Skin of body (tissue), 2 donors: ENCODE data around the gene ABCF2. TPM values are rescaled to one million over a fixed set of nuclear protein-coding genes. Genes with fewer than 3 reads are reported as not detected.
A peak's percentile ranks its signal among the peaks of the same experiment; 100 is the strongest.

Source experiments
- DNase-seq: peaks from one replicate; lab custom pipeline; 2025; lab: John Stamatoyannopoulos, UW
- total RNA-seq: library from RNA; depleted of rRNA; stranded (reverse); fragments of >200 nt; gene quantifications from one replicate; pipeline ENCODE4 v1.2.3, GENCODE V29; 2014

ABCF2 gene
- total RNA-seq, 1 donor from 2014 or later = 16.7 TPM

DNA sequence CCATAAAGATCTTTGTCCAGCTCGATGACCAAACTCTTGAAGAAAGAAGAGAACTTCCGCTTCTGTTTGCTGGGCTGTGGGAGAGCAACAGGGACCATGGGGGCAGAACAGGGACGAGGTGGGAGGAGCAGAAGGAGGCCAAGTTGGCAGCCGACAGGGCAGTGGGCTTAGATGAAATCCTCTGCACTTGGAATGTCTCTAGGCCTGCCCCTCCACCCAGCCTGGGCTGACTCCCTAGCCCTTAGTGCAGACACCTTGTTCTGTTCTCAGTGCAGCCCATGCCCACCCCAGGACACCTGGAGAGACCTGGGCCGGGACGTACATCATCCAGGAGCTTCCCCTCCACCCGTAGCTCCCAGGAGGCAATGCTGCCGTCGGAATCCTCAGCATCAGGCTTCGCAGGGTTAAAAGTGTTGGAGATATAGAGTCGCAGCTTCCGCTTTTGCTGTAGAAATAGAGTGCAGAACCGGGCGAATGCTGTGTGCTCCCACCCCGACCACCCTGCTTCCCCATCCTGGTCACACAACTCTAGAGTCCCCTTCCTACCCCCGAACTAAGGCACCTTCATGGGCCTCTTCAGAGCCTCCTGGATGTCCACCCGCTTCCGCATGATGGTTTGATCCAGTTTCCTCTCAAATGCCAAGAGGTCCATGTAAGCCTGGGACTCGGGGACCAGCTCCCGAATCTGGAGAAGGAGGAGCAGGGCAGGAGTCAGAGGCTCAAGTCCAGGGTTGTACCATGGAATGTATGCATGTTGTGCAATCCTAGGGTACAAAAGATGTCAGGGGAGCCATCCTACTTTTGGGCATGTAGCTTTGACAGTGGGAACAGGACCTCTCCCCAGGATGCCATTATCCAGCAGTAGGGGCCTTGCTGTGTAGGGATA, 15.4 kb upstream of the ABCF2 start:
- no peak for DNase-seq

DNA sequence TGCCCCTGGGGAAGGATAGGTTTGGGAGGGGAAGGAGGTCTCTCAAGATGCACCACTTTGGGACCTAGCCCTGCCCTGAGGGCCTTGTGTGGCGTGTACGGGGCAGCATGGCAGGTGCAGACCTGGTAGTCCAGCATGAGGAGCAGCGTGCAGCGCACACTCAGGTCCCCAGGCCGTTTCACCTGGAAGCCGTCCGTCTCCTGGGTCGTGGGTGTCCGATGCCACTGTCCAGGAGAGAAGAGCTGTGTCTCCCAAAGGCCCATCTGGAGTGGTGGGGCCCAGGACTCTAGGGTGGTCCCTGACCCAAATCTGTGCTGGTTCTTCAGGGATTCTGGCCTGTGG, 14.7 kb upstream of the ABCF2 start:
- no peak for DNase-seq

DNA sequence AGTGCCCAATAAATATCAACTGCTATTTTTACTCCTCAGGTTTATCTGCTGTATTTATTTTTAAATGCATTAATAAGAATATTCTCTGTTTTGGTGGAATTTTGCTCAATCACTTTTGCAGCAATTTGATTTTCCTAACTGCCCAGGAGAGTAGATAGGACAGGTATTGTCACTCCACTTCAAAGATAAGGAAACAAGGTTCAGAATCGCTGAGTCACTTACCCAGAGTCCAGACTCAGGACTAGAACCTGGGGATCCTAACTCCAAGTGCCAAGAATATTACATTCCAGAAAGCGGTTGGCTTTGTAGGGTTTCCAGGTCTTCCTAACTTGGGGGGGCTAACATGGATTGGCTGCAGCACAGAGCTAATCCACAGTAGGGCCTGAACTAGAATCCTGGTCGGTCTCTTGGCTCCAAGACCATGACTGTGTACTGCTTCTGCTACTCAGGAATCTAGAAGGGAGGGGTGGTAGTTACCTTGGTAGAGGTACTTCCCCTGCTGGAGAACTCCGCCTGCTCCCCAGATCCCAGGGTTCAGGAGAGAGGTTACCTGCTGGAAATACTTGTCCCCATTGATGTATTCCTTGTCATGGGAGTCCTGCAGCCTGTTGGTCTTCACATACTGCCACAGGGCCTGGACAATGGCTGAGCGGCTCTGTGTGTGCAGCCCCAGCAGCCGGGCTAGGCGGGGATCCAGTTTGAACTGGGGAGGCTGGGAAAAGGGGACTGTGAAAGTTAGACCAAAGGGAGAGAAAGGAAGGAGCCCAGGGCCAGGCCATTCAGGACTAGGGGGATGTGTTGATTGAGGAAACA, 14.1 kb upstream of the ABCF2 start:
- DNase-seq = no peak

DNA sequence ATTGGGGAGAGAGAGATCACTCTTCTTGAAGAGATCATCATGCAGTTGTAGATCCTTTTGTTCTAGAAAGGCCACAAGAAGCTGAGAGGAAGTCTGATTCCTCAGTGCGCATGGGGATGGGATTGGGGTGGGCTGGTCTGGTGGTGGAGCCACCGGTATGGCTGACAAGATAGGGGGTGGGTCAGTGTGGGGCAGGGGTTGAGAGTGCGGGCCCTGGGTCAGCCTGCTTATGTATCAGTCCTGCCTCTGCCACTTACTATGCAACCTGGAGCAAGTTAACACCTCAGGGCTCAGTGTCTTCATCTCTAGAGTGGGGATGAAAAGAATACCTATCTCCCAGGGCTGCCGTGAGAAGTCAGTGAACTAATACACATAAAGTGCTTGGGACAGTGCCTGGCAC, 13.5 kb upstream of the ABCF2 start:
- no peak for DNase-seq

DNA sequence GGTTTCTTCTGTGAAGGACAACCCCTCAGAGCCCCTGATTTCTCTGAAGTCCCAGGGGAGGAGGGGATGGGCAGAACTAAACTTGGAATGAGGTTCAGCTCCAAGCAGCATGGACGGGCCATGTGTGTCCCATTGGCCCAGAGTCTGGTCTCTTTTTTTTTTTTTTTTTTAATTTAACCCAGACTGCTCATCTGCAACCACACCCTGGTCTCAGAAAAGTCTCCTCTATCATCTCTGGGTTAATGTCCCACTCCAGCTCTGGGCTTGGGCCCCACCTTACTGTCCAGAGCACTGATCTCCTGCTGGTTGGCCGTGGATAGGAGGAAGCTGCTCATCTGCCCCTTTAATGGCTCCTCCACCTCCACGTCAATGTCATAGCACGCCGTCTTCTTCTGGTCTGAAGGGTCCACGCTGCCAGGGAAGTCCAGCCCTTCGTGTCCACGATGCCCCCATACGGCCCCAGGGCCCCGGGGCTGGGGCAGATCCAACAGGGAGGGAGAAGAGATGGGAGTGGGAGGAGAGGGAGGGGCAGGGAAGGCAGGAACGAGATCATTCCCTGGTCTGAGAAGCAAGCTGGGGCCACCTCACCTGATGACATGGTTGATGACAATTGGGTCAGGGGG, 12.9 kb upstream of the ABCF2 start:
- DNase-seq = no peak

DNA sequence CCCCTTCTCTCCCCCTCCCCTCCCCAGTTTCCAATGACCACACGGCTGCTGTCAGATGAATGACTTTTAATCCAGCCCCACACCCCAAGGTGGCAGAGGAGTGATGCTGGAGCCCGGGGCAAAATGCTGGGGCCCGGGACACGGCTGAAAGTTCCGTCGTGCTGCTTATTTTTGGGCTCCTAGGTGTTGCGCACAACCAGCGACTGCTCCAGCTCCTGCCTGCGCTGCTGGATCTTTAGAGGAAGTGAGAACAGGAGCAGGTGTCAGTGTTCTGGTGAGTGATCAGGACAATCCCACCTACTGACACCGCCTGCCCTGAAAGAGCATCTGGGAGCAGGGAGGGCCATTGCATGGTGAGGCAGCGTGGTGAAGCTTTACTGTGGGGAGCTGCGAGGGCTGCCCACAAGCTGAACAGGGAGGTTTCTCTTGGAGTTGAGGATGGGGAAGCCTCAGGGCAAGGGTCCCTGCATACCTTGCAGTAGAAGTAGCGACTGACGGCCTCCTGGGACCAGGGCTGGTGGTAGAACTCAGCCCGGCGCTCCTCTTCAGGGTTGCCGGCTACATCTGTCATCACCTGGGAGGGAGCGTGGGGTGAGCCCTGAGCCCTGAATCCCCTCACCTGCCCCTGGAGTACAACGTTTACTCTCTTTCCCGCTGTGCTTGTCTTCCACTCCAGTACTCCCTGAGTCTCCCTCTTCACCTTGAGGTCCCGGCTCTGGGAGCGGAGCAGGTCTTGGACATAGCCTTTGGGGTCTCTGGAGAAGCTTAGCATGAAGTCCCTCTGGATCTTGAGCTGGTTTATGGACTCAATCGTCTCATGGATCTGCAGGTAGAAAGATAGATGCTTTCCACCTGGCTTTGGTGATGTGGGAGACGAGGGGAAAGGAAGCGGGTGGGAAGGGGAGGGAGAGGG, 12.2 kb upstream of the ABCF2 start:
- no peak for DNase-seq

DNA sequence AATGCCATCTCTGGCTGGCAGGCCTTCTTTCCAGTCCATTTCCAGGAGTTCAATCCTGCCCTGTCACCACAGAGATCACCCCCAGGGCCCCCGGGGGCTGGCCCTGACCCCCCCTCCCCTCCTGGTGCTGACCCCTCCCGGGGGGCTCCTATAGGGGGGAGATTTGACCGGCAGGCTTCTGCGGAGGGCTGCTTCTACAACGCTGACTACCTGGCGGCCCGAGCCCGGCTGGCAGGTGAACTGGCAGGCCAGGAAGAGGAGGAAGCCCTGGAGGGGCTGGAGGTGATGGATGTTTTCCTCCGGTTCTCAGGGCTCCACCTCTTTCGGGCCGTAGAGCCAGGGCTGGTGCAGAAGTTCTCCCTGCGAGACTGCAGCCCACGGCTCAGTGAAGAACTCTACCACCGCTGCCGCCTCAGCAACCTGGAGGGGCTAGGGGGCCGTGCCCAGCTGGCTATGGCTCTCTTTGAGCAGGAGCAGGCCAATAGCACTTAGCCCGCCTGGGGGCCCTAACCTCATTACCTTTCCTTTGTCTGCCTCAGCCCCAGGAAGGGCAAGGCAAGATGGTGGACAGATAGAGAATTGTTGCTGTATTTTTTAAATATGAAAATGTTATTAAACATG, 11.3 kb upstream of the ABCF2 start:
- no peak for DNase-seq

DNA sequence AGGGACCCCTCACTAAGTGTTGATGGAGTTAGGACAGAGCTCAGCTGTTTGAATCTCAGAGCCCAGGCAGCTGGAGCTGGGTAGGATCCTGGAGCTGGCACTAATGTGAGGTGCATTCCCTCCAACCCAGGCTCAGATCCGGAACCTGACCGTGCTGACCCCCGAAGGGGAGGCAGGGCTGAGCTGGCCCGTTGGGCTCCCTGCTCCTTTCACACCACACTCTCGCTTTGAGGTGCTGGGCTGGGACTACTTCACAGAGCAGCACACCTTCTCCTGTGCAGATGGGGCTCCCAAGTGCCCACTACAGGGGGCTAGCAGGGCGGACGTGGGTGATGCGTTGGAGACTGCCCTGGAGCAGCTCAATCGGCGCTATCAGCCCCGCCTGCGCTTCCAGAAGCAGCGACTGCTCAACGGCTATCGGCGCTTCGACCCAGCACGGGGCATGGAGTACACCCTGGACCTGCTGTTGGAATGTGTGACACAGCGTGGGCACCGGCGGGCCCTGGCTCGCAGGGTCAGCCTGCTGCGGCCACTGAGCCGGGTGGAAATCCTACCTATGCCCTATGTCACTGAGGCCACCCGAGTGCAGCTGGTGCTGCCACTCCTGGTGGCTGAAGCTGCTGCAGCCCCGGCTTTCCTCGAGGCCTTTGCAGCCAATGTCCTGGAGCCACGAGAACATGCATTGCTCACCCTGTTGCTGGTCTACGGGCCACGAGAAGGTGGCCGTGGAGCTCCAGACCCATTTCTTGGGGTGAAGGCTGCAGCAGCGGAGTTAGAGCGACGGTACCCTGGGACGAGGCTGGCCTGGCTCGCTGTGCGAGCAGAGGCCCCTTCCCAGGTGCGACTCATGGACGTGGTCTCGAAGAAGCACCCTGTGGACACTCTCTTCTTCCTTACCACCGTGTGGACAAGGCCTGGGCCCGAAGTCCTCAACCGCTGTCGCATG, 10.5 kb upstream of the ABCF2 start:
- DNase-seq = no peak

DNA sequence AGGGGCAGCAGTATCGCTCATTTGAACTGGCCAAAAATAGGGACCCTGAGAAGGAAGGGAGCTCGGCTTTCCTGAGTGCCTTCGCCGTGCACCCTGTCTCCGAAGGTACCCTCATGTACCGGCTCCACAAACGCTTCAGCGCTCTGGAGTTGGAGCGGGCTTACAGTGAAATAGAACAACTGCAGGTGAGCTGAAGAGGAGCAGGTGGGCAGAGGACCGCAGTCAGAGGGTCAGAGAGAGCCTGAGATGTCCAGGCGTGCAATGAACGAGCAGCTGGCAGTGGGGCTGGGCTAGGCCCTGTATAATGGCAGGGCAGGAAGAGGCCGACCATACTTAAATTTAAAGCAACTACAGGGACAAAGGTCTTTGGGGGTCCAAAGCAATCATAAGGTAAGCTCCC, 9.4 kb upstream of the ABCF2 start:
- no peak for DNase-seq

DNA sequence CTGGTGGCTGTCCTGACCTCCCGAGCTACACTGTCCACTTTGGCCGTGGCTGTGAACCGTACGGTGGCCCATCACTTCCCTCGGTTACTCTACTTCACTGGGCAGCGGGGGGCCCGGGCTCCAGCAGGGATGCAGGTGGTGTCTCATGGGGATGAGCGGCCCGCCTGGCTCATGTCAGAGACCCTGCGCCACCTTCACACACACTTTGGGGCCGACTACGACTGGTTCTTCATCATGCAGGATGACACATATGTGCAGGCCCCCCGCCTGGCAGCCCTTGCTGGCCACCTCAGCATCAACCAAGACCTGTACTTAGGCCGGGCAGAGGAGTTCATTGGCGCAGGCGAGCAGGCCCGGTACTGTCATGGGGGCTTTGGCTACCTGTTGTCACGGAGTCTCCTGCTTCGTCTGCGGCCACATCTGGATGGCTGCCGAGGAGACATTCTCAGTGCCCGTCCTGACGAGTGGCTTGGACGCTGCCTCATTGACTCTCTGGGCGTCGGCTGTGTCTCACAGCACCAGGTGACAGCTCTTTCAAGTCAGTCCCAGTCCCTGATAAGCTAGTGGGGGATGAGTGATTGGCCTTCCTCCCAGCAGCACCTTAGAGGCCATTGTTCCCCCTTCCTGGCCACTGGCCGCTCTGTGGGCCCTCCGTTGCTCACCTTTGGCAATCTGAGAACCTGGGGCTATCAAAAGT, 8.2 kb upstream of the ABCF2 start:
- DNase-seq = no peak

DNA sequence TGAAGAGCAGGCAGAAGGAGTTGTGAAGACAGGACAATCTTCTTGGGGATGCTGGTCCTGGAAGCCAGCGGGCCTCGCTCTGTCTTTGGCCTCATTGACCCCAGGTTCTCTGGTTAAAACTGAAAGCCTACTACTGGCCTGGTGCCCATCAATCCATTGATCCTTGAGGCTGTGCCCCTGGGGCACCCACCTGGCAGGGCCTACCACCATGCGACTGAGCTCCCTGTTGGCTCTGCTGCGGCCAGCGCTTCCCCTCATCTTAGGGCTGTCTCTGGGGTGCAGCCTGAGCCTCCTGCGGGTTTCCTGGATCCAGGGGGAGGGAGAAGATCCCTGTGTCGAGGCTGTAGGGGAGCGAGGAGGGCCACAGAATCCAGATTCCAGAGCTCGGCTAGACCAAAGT, 6.8 kb upstream of the ABCF2 start:
- DNase-seq = no peak

DNA sequence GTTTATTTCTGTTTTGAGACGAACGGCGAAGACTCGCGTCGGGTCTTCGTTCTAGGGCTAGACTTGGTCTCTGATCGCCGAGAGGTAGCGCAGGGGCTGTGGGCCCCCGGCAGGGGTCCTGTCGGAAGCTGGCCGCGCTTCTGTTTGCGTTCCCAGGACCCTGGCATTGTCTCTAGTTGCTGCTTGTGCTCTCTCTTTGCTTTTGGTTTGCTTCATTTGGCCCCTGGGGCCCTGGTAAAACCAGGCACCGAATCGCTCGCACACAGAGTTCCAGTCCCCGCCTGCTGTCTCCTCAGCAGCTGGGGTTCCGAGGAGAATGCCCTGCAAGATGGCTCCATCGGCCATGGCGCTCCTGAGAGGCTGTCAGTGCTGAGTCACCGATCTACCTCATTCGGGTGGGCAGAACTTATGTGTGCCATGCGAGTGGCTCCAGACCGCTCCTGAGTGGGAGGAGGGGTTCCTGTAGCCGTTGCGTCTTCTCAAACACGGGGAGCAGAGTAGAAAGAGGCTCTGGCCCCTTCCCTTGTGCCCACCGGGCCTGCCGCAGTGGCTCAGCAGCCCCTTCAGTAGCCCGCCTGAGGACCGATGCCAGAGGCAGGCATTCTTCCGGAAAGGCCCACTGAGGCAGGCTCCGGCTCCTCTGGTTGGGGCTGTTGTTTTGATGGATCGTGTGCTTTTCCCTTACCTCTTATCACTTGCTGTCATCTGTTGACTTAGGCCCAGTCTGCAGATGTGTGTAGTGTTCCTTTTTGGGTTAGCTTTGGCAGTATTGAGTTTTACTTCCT, 6.1 kb upstream of the ABCF2 start:
- DNase-seq = no peak

DNA sequence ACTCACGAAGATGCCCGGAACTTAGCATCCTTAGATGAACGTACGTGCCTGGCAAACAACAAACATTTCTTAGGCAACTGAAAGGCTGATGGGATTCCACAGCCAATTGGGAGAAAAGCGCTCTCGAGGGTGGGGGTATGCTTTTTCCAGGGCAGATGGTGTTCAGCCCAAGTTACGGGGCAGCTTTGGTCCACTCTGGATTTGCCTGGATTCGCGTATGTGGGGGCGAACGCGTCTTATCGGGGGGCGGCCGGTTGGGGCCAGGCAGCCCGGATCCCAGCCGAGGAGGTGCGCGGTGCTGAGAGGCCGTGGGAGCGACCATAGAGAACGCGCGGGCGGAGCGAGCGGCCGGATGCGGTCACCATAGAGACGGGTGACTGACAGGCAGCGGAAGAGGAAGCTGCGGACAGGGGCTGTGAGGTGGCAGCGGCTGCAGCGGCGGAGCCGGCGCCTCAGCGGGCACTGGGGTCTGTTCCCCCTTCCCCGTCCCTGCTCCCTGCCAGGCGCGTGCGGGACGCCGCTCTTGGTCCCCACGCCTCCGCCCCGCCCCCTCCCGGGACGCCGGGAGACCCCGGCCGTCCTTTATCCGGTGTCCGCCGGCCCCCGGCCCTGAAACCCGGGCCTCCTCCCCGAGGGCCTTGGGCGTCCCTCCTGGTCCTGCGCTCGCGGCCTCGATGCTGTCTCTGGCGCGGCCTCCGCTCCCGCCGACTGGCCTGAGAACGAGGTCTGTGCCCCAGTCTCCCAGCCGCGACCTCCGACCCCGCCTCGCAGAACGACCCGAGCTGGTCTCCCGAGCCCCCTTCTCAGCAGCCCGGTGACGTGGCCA, 5.3 kb upstream of the ABCF2 start, which contains the start of gene CHPF2:
TSS of gene CHPF2 (plus strand) at position 393 of the 826 bp plus-strand sequence. CDS start 1,529 bp downstream, outside the sequence.
- DNase-seq = peak; percentile 75

DNA sequence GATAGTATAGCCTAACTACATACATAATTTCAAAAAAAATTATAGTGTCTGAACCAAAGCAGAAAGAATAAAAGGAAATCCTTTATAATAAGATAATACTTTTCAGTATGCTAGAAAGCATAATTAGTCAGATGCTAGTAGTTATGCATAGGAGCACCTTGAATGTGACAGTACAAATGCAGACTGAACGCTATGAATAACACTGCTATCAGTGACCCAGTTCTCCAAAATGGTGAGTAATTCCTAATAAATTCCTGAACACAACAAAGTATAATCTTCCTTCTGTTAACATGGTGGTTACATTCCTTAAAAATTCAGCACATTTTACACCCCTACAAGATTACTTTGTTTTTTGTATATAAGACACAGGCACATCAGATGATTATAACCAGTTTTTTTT, 4.1 kb upstream of the ABCF2 start:
- no peak for DNase-seq

DNA sequence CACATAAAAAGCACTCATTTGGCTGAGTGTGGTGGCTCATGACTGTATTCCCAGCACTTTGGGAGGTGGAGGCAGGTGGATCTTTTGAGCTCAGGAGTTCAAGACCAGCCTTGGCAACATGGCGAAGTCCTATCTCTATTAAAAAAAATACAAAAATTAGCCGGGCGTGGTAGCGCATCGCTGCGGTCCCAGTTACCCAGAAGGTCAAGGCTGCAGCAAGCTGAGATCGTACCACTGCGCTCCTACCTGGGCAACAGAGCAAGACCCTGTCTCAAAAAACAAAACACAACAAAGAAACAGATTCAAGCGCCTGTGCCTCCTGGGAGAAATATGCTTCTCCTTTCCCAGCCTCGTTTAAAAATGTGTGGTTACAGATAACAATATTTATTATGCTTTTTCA, 2.2 kb upstream of the ABCF2 start:
- DNase-seq = no peak

DNA sequence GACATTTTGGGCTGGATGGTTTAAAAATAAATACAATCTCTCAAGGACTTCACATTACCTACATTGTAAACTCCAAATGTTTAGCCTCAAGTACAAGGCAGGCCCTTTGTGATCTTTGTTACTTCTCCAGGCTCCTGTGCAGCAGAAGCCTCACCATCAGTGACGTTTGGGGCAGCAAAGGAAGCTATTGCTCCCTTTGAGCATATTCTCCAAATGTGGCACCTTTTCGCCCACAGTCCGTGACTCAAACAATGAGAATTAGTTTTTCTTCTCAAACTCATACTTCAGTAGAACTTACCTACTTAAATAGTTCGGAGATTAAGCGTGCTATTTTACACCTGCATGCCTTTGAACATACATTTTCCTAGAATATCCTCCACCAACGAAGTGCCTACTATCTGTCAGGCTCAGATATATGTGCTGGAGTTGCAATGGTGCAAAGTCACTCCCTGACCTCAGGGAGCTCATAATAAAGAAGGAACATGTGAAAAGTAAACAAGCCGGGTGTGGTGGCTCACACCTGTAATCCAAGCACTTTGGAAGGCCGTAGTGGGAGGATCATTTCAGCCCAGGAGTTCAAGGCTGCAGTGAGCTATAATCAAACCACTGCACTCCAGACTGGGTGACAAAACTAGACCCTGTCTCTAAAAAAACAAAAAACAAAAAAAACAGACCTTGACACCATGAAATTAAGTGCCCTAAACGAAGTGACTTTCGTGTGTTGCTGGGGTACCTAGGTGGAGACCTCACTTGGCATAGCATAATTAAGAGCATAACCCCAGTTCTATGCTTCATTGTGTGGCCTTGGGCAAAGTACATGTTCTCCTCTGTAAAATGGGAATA, 1.2 kb upstream of the ABCF2 start:
- peak; percentile 5 for DNase-seq
